ENCODE data around the gene RASGRF2.

GRCh38 chr5:81021951-81022687 is 62.0 kb downstream of the RASGRF2 start:
- TF ChIP-seq EZH2 (IDR thresholded peaks at IDR 0.05; ENCODE audit: insufficient read depth, poor library complexity, severe bottlenecking) (no peak), EZH2phosphoT487 (IDR thresholded peaks at IDR 0.05; ENCODE audit: insufficient read depth, low read depth) (no peak)

Measured in GM23248 (cell line).